Astrocyte (in vitro differentiated cells and primary cell): Measurements from ENCODE around the gene TAS2R16.

Experiments
- CTCF ChIP-seq: IDR thresholded peaks from 2 replicates; pipeline ENCODE4 v1.5.1; 2011; ENCODE audit warnings: low read depth, mild to moderate bottlenecking, inconsistent platforms, low read length, moderate library complexity; ENCODE audit not compliant: insufficient read depth
- EZH2 ChIP-seq: IDR thresholded peaks from 2 replicates; pipeline ENCODE4 v1.6.1; 2012; ENCODE audit warnings: mild to moderate bottlenecking, low read length, inconsistent platforms; ENCODE audit not compliant: insufficient read depth

GRCh38 chr7:123039269-123039668, 43.8 kb upstream of the TAS2R16 start:
- TF ChIP-seq CTCF (no peak), EZH2 (no peak)
